GM12873 (cell line): ENCODE results near the gene ITGAX.
A peak's percentile ranks its signal among the peaks of the same experiment; 100 is the strongest.

Experiments
- CTCF ChIP-seq: IDR thresholded peaks from 2 replicates; pipeline ENCODE4 v1.5.1; 2012; ENCODE audit warnings: low read depth, mild to moderate bottlenecking, moderate library complexity, low read length, control low read depth; ENCODE audit not compliant: insufficient read depth; ENCODE audit errors: missing control alignments

The ITGAX gene

DNA sequence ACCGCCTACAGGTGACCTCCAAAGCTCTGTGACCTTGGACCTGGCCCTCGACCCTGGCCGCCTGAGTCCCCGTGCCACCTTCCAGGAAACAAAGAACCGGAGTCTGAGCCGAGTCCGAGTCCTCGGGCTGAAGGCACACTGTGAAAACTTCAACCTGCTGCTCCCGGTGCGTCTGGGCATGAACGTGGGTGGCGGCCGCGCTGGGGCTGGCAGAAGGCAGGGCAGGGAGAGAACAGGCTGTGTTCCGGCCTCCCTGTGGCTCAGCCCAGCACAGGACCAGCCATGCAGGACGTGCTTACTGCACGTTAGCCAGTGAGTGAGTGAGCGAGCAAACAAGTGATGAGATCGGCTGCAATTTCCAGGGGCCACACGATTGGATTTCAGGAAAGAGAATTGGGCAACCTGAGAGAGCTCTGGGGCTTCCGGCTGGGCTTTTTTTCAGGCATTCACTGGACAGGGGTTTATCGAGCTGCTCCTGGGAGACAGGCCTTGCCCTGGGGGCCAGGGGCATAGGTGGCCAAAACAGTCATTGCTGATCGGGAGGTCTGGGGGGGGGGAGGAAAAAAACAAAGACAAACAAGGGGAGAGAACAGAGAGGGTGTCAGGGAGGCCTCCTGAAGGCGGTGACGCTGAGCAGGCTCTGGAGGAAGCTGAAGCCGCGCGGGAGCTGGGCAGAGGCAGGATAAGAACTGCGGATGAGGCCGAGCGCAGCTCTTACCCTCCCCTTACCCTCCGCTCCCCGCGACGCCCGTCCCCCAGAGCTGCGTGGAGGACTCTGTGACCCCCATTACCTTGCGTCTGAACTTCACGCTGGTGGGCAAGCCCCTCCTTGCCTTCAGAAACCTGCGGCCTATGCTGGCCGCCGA is 16.9 kb downstream of the ITGAX start:
- no peak for TF ChIP-seq CTCF

GRCh38 chr16:31373235-31373634 is 18.3 kb downstream of the ITGAX start:
- no peak for TF ChIP-seq CTCF

GRCh38 chr16:31375231-31375630 is 20.3 kb downstream of the ITGAX start:
- no peak for TF ChIP-seq CTCF

- TF ChIP-seq CTCF: no peak
These were observed 21.7 kb downstream of the ITGAX start for GRCh38 chr16:31376705-31377104.

DNA sequence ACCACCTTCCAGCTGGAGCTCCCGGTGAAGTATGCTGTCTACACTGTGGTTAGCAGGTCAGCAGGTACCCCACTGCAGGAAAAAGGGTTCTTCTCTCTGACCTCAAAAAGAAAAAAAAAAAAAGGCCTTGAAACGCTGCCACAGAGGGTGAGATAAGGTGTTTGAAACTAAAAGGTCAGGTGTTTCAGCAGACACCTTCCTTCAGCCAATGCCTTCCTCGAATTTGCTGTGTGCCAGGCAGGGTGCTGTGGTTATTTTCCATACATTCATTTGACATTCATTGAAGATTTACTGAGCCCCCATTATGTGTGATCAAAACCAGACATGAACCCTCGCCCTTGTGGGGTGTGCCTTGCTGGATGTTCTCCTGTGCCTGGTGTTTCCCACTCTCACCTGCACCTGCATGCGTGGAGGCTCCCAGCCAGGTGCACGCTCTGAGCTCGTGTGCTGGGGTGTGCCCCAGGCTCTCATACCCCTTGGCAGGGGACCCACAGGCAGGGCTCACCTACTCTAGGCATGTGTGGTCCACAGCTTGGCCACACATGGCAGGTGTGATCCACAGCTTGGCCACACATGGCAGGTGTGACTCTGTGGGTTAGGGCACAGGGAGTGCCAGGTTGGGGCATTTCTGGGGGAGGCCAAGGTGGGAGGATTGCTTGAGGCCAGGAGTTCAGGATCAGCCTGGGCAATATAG is 22.4 kb downstream of the ITGAX start:
- TF ChIP-seq CTCF: no peak

DNA sequence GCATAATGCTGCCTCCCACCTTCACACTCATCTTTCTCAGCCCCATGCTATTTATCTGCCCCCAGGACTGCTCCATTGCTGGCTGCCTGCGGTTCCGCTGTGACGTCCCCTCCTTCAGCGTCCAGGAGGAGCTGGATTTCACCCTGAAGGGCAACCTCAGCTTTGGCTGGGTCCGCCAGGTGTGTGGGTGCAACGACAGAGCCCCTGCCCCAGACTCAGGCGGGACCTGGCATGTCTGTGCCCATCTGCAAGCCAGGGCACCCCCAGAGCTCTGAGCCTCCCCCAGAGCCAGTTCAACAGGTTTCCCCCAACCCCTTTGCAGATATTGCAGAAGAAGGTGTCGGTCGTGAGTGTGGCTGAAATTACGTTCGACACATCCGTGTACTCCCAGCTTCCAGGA is 25.2 kb downstream of the ITGAX start:
- TF ChIP-seq CTCF: no peak

DNA sequence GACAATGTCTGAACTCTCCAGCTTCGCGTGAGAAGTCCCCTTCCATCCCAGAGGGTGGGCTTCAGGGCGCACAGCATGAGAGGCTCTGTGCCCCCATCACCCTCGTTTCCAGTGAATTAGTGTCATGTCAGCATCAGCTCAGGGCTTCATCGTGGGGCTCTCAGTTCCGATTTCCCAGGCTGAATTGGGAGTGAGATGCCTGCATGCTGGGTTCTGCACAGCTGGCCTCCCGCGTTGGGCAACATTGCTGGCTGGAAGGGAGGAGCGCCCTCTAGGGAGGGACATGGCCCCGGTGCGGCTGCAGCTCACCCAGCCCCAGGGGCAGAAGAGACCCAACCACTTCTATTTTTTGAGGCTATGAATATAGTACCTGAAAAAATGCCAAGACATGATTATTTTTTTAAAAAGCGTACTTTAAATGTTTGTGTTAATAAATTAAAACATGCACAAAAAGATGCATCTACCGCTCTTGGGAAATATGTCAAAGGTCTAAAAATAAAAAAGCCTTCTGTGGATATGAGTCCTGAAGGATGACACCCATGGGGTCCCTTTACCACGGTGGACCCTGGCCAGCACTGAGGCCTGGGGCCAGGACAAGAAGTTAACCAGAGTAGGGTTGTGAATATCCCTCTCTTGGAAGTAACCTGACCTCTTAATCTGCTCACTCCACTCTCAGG is 27.6 kb downstream of the ITGAX start:
- peak; percentile 85 for TF ChIP-seq CTCF
